Suppressor macrophage treated with lipopolysaccharide for 4 hours (primary cell): Measurements from ENCODE around the gene CALCOCO1.
"Not testable (repeated sequence)": the region's sequence is repeated elsewhere in the genome, so short reads cannot be mapped to it uniquely, and the experiment has no call there.

Experiments
- DNase-seq: peaks from one replicate; pipeline ENCODE4 v3.0.0-alpha.2; 2020

The CALCOCO1 gene

DNA sequence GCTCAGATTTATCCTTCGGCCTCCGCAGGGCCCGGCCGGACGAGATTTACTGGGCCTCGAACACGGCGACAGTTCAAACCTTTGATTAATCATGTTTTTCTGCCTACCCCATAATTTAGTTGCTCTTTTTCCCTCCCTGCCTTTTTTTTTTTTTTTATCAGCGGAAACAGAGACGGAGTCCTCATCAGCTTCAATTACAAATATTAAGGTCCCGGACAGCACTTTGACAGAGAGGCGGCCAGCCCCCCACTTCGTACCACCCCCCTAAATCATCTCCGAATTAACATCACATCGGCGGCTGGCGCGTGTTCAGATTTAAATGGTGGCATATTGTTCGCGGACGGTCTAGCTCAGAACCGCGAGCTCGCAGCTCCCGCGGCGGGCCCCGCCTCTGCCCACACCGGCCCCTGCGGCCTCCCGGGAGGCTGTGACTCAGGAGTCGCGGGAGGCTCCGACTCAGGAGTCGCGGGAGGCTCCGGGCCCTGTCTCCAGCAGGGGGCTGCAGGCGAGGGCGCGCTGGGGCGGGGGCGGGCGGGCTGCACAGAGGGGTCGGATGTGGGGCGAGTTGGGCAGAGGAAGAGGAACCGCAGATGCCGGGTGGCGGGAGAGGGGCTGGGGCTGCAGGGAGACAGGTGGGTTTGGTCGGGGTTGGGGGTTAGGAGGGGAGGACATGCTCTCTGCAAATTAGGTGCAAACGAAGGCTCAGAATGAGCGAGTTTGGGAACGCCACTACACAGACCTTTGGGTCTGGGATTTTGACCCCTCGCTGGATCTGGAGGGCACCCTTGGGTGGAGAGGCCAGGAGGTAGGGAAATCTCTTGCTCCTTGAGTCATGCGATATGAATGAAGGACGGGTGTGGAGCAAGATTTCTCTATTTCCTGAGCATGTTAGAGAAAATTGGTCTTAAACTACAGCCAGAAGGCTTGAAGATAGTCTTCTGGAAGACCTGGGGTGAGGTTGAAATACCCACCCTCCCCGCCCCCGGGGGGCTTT lies 31.8 kb downstream of the CALCOCO1 start:
- peak; percentile 45 for DNase-seq

DNA sequence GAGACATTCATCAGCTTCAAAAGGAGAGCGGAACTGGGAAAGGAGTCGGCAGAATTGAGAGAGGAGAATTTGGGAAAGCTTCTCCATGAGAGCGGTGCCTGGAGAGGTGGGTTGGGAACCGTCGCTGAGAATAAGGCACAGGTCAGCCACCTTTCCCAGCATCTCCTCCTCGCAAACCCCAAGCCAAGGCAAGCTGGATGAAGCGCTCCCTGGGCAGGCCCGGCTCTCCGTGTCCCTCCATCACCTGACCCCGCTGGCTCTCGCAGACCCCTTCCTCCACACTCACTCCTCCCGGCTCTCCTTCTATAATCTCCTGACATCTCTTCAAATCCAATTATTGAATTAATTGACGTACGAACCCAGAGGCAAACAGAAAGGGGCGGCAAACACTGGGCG lies 32.5 kb downstream of the CALCOCO1 start:
- no peak for DNase-seq

DNA sequence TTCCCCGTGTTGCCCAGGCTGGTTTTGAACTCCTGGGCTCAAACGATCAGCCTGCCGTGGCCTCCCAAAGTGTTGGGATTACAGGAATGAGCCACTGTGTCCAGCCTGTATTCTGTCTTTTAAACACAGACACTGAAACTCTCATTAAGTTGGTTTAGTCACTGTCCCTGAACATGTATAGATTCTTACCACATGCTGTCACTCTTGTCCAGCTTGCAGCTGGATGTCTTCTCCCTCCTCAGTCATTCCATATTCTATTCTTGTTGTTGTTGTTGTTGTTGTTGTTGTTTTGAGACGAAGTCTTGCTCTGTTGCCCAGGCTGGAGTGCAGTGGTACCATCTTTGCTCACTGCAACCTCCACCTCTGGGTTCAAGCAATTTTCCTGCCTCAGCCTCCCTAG lies 39.1 kb downstream of the CALCOCO1 start:
- DNase-seq: no peak

DNA sequence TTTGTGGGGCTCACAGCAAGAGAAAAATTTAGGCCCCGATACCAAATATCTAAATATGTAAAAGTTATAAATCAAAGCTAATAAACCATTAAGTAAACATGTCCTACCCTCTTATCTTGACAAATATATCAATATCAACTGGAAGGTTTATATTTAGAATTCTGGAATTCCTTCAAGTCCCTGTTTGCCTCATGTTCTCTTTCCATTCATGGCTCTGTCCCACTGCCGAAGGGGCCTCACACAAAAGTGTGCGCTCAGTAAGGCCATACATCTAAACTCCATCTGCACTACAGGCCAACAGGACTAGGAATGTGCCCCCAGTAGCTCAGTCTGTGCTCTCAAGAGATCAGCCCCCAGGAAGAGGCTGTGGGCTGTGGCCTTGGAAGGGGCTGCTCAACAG lies 40.8 kb downstream of the CALCOCO1 start:
- no peak for DNase-seq

DNA sequence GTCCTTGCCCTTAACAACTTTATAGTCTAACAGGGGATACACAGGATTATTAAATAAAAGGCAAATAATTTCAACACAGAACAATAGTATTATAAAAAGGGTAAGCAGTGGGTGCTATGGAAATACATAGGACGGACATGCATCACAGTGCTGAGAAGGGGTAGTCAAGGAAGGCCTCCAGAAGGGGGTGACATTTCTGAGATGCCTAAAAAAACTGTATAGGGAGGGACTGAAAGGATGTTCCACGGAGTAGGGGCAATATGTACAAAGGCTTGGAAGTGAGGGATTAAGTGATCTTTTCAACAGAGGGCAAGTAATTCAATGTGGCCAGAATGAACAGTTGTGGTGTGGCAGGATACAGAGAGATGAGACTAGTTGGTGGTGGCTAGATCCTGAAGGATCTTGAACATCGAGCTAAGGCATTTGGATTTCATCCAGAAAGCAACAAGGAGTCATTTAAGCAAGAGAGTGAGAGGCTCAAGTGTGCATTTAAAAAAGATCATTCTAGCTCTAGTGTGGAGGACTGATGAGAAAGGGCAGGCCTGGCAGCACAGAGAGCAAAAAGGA lies 42.5 kb downstream of the CALCOCO1 start:
- no peak for DNase-seq

DNA sequence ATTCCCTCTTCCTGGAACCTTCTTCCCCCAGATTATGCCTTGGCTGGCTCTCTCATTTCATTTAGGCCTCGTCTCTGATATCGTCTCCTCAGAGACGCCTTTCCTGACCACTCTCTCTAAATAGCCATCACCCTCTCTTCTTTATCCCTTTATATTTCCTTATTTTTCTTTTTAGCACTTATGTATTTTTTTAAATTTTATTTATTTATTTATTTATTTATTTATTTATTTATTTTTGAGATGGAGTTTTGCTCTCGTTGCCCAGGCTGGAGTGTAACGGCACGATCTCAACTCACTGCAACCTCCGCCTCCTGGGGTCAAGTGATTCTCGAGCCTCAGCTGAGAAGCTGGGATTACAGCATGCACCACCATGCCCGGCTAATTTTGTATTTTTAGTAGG lies 43.3 kb downstream of the CALCOCO1 start:
- no peak for DNase-seq

DNA sequence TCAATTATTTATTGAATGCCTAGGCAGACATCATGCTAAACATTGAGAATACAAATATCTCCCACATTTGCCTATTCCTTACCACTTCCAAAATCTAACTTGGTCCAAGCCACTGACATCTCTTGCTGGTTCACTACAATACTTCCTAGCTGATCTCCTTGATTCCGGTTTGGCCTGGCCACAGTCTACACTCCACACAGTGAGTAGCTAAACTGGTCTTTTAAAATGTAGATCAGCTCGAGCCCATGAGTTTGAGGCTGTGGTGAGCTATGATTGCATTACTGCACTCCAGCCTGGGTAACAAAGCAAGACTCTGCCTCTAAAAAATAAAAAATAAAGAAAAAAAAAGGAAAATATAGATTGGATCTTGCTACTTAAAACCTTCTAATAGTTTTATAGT lies 43.8 kb downstream of the CALCOCO1 start:
- no peak for DNase-seq

DNA sequence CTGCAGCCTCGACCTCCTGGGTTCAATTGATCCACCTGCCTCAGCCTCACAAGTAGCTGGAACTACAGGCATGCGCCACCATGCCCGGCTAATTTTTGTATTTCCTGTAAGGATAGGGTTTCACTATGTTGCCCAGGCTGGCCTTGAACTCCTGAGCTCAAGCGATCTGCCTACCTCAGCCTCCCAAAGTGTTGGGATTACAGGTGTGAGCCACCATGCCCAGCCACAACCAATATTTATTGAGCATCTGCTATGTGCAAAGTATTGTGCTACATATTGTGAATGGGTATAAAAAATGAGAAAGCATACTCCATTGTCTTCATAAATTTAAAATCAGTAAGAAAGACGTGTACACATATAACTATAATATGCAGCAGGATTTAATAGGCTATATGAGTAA lies 47.2 kb downstream of the CALCOCO1 start:
- not testable (repeated sequence) for DNase-seq

DNA sequence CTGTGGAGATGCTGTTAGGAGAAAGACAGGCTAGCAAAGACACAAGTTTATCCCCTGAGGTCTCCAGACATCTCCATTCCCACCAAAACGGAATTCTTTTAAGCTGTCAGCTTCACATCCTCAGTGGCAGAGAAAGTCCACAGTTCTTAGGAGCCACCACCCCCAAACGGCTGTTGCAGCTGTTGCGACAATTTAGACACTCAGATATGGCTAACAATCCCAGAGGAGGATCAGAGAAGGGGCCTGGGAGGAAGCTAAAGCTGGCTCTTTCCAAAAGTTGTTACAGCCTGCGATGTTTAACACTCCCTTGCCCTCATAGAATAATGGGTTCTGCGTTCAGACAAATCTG lies 49.5 kb downstream of the CALCOCO1 start:
- no peak for DNase-seq

DNA sequence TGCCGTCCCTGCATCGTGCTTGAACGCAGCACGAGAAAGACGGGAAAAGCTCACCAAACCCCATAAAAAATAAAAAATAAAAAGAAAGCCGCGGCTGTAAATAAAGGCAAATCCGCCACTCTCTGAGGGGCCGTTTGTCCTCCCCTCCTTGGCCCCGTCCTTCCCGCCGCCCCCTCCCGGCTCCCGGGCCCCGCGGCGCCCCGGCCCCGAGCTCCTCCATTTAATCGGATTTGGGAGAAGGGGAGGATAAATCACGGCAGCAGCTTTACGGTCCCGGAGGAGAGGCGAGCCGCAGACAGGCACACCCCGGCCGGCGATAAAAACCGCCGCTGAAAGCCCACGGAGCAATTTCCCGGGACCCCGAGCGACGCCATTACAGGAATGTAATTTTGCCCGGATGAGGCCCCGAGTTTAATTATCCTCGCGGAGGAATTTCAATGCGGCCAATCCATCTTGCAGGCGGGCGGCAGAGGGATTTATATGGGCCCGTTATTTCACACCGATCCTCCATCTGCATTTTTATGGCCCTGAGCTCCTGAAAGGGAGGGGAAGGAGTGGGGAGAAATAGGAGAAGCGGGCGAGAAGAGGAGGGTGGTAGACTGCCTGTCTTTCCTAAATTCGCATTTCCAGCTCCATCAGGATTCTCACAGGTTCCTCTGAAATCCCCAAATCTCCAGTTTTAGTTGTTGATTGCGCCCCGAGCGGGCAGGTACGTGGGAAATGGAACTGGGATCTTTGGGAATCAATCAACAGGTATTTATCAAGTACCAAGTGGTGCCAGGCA lies 50.0 kb downstream of the CALCOCO1 start:
- DNase-seq: no peak

DNA sequence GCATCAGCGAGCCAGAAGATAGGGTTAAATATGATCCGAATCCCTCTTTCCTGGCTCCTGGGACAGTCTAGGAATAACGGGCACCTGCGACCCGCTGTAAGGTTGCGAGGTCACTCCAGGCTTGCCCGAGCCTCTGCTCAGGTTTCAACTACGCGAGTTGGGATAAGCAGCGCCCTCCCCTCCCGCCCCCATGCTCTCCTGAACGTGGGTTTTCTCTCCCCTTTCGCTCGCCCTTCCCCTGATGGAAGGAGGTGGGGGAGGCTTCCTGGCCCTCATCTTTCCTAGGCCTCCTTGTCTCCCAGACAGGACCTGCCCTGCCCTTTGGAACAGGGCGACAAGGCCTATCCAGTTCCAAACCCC lies 50.6 kb downstream of the CALCOCO1 start:
- DNase-seq: peak; percentile 19

DNA sequence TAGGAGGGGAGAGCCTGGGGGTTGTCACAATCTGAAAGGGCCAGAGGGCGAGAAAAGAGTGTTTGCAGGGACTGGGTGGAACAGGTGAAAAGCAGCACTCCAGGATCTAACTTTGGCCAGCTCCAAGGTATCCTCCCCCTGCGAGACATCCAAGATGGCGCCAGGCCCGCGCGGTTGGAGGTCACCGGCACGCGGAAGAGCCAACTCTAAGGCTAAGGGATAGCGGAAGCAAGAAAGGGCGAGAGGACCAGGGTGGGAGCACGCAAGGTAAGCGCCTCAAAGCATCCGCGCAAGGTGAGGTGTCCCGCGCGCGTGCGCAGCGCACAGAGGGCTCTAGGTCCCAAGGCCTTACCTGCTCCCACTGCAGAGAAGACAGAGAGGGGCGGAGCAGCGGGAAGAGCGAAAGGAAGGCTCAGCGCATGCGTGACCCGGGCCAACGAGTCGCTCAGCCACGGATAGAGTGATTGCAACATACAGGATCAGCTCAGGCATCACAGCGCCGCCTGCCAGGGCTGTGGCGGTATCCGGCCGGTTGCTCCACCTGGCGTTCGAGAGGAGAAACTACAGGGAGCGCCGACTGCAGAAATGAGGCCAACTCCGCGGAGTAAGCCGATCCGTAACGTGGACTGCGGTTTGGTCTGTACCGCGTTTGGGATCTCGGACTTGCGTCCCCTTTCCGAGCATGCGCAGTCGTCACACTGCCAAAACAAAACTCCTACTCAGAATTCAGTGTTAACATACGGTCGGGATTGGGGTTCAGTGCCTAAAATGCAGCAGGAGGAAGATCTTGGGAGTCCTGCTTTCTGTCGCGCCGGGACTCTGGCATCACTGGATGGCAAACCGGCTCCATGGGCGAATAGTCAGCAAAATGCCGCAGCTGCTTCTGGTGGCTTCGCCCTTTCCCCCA lies 51.3 kb downstream of the CALCOCO1 start, which contains the start of gene ATP5MC2:
Gene ATP5MC2 (minus strand): TSS at position 383 of the 907 bp plus-strand sequence. CDS start 3,469 bp downstream, outside the sequence.
- DNase-seq: peak; percentile 98

DNA sequence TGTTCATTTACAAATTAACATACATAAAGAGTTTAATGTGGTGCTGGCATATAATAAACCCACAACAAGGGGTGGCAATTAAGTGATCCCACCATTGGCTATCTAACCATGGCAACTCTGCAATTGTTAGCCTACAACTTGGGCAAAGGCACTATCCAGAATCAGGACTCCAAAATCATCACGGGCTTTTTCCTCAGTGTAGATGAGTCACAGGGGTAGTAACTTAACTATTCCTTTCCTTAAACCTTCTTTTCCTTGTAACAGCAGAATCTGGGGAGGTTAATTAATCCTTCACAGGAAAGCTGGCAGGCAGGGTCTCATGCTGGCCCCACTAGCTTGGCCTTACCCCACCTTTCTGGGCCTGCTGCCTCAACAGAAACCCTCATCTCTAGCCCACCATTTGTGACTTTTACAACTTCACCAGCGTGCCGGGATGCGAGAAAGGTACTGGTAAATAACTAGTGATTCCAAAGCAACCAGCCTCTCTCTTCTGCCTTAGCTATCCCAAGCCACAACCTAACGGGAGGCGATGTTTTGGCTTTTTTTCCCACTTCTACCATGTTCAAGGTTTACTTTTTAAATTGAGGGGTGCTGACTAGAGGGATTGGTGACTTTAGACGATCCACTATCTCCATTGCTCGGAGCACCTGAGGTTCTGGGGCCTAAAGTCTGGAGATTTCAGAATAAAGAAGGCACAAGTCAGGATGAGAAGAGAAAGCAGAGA lies 52.1 kb downstream of the CALCOCO1 start:
- peak; percentile 21 for DNase-seq

DNA sequence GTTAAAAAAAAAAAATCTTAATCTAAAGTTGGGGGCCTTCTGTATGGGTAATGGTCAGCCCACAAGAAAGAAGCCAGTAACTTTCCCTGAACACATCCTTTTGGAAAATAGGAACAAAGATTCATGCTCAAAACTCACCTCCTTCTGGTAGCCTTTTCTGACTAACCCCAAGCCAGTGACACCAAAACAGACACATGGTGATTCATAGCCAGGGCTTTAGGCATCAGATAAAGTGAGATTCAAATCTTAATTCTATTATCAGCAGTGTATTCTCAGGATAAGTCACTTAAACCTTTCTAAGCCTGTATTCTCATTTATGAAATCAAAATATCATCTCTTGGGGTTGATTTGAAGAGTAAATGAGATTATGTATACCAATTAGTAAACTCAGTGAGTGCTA lies 56.3 kb downstream of the CALCOCO1 start:
- no peak for DNase-seq

DNA sequence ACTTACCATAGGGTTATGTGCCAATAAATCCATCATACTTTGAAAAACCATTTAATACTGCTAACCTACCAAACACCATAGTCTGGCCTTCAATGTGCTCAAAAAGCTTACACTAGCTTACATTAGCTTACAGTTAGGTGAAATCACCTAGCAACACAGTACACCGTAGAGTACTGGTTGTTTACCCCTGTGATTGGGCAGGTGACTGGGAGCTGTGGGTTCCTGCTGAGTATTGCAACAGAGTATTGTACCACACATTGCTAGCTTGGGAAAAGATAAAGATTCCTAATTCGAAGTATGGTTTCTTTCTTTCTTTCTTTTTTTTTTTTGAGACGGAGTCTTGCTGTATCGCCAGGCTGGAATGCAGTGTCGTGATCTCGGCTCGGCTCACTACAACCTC lies 56.9 kb downstream of the CALCOCO1 start:
- no peak for DNase-seq

DNA sequence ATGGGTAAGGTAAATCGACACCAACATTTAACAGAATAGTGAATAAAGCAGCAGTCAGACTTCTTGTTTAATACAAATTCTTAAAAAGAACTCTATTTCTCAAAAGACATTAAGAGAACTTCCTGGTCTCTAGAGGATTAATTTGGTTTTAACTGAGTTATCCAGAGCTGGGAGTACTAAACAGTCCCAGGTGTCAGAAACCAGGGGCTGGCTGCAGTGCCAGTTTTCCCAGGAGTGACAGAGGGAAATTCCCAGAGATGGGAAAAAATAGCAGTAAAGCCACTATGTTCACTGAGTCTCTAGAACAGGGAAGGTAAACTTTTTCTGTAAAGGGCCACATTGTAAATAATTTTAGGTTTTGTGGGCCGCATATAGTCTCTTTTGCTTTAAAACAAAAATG lies 60.2 kb downstream of the CALCOCO1 start:
- no peak for DNase-seq

DNA sequence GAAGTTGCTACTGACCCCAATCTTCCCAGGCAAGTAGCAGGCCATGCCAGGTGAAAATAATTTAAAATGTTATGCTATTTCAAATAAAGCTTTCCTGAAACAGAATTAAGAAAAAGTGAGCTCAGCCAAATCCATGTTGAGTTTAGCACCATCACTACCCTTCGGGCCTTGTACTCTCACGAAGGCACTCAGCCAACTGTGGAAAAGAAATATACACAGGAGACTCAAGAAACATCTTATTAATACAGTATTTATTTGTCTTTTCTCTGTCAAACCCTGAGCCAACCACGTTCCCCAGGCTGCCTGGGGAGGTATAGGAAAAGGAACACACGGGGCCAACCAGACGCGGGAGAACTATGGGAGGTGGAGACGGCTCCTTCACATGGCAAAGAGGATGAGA lies 62.3 kb downstream of the CALCOCO1 start:
- DNase-seq: no peak

DNA sequence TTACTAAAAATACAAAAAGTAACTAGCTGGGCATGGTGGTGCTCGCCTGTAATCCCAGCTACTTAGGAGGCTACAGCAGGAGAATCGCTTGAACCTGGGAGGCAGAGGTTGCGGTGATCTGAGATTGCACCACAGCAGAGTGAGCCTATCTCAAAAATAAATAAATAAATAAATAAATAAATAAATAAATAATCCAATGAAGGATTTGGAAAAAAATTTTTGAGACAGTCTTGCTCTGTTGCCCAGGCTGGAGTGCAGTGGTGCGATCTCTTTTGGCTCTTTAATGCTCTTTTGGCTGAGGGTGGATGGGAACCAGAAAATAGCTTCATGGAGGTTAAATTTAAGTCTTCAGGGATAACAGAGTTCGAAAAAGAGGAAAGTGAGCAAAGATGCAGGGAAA lies 63.1 kb downstream of the CALCOCO1 start:
- no peak for DNase-seq

DNA sequence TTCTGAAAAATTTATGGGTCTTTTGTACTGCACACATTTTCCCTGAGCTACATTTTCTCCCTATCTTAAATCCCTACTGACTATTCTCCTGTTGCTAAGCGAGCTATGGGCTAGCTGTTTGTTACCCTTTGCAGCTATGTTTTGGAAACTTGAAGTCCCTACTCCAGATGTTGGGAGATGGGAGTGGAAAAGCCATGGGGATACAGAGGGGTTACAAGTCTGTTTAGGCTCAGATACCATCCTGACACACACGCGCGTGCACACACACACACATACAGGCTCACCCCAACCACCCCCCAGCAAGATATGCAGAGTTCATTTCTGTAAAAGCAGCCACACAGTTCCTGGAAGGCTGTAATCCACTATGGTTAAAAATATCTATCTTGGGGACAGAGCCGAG lies 67.2 kb downstream of the CALCOCO1 start:
- DNase-seq: no peak

DNA sequence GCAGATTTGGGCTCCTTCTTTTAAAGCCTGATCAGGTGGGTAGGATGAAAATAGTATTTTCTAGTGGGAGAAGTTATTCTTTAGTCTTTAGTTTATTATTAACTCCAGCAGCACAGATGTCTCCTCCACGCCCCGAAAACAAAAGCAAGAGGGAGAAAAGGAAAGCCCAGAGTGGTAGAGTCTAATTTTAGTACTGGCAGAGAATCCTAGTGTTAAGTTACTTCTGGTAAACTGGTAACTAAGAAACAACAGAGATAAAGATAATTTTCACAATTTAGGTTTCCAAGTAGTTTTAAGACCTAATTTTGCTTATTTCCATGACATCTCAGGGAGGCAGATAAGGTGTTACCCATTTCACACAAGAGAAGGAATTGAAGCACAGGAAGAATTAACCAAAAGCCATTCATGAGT lies 67.7 kb downstream of the CALCOCO1 start:
- DNase-seq: no peak

DNA sequence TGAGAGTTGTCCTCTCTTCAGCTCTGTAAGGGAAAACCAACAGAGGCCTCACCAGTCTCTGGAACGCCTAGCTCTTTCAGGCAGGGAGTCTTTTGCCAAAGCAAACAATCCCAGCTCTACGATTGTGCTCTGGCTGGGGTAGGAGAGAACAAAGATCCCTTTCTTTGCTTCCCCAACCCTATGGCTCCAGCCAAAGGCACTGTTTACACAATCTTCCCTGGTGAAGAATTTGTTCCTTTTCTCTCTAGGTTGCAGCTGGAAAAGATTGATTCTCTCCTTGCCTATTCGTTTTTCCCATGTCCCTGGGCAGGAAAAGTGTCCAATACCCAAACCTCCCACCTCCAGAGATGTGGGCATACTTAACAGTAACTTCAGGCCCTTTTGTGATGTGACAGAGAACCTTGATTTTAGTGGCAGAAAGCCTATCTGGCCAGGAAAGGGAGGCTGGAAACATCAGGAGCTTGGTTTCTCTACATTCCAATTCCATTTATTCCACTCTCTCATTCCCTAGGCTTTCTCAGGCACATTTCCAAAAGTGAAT lies 68.2 kb downstream of the CALCOCO1 start:
- DNase-seq: no peak
